Ishikawa (cell line): ENCODE data around the gene TNFSF4.

ENCODE experiments used
- EP300 ChIP-seq: IDR thresholded peaks from 2 replicates; pipeline ENCODE4 v1.6.1; 2012; ENCODE audit warnings: borderline replicate concordance
- MAX ChIP-seq: IDR thresholded peaks from 2 replicates; pipeline ENCODE4 v1.6.1; 2012

DNA sequence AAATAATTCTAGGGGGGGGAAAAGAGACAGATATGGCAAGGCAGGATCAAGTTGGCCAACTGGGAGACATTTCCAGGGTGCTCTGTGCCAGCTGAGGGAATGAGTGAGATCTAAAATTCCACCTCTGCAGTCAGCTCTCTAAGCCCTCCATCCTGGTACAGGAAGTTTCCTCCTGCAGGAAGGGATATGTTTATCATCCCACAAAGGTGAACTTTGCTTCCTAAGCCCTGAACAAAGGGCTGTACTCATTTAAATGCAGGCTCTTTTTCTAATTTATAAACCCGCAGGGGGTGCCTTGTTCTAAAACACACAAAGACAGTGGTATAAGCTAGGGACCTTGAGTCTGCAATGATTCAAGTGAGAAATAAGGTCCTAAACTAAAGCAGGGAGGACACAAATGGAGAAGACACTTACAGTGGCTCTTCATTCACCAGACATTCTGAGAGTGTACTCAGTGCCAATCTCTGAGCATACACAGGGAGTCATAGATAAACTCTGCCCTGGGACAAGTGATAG lies 3.6 kb upstream of the TNFSF4 start:
- TF ChIP-seq MAX (no peak), EP300 (no peak)
